NCI-H1694 treated with DMSO at 0.1 percent for 48 hours (cell line): ENCODE data around the gene UNC13D.
A peak's percentile ranks its signal among the peaks of the same experiment; 100 is the strongest.
"Not testable (repeated sequence)": the region's sequence is repeated elsewhere in the genome, so short reads cannot be mapped to it uniquely, and the experiment has no call there.

ENCODE experiments used
- DNase-seq: peaks from one replicate; lab custom pipeline; 2025; lab: John Stamatoyannopoulos, UW

Gene UNC13D

DNA sequence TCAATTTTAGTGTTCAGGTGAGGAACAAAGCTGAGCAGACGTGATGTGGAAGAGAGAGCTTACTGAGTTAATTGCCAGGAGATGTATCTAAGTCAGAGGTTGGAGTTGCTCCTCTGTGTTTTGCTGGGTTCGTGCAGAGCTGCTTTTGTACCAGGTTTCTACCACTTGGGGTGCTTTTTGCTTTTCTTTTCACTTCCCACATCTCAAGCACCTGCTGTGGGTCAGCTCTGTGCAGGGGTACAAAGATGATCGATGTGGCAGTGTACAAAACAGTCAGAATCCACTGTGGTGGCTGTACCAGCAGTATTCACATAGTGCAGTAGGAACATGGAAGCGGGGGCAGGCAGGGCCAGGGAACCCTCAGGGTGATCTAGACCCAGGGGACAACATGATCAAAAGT is 44.8 kb downstream of the UNC13D start:
- no peak for DNase-seq

DNA sequence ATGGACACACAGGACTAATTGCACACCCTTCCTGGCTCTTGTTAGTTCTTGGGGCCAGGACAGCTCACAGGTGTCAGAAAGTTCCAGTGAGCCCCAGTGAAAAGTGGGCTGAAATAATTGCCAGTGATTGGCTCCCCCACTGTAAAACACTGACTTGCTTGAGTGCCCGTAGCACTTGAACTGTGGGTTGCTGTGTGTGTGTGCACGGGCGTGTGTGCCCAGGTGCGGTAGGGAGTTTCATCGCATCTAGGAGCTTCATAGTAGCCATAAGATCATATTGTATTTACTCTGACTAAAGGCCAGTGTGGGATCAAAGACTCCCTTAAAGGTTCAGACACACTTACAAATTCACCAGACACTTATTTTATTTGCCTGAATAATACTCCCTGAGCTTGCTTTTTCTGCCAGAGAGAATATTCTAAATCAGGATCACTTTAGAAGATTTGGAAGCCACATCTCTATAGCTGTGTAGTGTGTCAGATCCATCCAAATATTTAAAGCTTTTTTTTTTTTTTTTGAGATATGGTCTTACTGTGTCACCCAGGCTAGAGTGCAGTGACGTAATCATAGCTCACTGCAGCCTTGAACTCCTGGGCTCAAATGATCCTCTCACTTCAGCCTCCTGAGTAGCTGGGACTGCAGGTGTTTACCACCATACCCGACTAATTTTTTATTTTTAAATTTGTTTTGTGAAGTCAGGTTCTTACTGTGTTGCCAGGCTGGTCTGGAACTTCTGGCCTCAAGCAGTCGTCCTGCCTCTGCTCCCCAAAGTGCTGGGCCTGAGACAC is 48.2 kb downstream of the UNC13D start:
- DNase-seq: no peak

DNA sequence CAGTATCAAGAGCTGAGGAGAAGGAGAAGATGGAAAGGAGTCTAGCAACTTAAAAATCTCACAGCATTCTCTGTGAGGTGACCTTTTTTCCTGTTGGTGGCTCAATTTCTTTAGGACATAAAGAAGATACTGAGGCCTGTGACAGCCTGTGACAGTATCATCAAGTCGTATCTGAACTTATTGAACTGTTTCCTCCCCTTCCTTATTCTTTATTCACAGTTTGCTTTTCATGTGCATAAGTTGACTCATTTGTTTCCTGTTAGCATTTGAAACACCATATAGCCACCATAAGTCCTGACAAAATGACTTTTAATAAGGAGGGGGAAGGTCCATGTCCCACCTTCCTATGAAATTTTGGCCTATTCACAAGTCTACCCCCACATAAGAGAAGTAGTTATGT is 50.7 kb downstream of the UNC13D start:
- no peak for DNase-seq

DNA sequence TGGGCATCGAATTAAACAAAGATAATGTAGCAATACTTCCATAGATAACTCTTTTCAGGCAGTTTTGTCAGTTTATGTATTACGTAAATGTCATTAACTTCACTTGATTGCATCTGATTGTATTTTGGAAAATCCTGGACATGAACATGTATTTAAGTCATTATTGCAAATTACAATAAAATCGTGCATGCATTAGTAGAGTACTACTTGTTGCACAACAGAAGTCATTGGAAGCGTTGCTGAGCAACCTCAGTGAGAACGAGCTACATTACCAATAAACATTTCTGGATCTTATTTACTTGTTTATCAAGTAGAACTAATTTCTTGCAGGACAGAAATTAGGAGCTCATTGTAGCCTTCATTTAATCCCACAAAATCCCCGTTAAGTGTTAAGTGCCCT is 53.0 kb downstream of the UNC13D start:
- no peak for DNase-seq

DNA sequence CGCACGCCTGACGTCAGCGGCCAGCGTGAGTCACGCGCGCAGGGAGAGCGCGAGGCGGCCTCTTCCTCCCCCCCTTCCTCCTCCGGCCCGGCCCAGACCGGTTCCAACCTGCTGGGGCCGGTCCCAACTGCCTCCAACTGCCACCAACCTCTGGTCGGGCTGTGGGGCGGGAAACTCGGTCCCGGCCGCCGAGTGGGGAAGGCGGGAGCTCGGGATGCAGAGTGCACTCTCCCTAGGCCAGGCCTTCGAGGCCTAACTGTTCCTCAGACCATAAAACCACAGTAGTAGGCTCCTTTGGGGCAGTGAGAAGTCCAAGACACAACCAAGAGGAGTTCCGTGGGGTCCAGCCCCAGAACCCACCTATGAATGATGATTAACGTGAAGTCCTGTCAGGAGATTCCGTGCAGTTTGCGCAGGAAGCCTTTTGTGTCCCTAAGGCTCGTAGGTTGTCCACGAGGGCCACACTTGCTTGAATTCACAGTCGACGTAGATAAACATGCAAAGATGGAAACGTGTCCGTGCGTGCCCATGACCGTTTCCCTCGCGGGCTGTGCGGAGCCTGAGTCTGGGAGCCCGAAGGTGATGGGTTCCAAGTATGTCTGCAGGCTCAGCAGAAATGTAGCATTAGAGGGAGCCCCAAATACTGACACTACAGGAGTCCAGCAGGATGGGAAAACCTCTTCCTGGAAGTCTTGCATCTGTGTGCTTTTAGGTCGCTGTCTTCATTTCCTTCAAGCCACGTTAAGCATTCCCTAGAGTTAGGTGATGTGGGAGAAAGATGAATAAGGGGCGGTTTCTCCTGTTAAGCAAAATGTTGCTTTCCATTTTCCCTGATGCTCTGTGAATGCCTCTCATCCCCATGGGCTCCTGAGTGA is 59.0 kb downstream of the UNC13D start:
- DNase-seq: peak; percentile 23

DNA sequence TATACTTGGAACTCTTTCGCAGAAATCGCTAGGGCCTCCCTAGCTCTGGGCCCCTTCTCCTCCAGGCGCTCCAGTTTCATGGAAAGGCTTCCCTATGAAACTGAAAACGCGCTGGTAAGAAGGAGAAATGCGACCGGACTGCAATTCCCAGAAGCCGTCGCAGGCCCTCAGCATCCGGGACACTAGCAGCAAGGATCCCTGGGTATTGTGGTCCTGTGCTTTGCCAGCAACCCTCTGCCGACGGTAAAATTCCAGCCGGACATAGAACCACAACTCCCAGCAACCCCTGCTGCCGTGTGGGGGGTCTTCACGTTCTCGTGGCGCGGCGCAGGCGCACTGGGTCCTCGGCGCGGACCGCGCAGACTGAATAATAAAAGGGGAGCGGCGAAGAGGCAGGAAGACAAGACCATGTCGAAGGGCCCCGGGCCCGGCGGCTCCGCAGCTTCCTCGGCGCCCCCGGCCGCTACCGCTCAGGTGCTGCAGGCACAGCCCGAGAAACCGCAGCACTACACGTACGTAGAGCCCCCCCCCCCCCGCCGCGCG is 59.7 kb downstream of the UNC13D start, which contains the start of gene UNK:
TSS of gene UNK (plus strand) at position 334 of the 543 bp plus-strand sequence. CDS start at position 409, 75 bp downstream.
- DNase-seq: peak; percentile 98

DNA sequence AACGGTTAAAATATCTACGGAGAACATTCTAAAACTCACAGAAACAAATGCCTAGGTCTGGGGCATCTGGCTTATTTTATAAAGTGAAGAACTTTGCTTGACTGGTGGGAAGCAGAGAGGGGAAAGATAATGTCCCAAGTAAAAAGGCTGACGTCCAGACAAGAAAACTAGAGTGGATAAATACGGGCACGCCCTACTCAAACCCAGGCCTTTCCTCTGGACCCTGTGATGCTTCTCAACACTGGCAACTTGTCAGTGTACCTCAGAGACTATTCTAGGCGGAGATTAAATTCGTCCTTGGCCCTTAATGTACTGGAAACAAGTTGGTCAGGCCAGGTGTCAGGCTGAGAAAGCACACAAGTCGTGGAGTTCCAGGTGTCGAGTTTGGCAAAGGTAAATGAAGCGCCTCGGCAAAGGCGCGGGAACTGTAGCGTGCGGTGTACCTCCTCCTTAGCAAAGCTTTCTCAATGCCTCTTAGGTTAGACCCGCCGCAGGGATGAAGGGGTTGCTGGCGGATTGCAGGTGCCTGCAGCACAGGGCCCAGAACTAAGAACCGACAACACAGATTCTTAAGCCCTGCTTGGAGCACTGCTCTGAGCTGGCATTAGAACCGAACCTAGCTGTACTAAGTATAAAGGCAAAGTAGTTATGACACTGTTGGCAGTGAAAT is 60.3 kb downstream of the UNC13D start:
- no peak for DNase-seq

DNA sequence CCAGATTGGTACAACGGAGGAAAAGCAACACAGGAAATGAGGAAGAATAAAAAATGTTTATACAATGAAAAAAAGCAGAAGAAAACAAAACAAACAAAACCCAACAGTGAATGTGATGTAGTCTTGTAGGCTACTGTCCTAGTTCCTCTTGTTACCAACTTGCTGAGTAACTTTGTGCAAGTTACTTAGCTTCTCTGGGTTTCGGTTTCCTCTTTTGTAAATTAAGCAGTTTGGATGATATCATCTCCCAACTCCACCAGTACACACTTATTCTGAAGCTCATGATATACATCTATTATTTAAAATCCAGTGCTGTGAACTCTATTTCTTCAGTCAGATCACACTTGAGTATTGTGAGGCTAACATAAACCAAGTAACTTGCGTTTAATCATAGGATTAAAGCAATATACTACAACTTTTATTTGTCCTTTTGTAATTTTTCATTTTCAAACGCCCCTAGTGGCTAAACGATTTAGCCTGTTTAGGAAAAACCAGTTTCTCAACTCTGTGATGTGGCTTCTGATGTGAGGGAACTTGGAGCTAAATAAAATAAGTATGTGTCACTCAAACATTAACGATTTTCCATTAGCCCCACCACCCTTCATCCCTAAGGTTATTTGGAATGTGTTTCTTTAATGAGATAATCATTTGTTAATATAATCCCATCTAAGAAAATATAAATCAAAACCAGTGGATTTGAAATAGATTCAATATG is 61.0 kb downstream of the UNC13D start:
- DNase-seq: peak; percentile 53

DNA sequence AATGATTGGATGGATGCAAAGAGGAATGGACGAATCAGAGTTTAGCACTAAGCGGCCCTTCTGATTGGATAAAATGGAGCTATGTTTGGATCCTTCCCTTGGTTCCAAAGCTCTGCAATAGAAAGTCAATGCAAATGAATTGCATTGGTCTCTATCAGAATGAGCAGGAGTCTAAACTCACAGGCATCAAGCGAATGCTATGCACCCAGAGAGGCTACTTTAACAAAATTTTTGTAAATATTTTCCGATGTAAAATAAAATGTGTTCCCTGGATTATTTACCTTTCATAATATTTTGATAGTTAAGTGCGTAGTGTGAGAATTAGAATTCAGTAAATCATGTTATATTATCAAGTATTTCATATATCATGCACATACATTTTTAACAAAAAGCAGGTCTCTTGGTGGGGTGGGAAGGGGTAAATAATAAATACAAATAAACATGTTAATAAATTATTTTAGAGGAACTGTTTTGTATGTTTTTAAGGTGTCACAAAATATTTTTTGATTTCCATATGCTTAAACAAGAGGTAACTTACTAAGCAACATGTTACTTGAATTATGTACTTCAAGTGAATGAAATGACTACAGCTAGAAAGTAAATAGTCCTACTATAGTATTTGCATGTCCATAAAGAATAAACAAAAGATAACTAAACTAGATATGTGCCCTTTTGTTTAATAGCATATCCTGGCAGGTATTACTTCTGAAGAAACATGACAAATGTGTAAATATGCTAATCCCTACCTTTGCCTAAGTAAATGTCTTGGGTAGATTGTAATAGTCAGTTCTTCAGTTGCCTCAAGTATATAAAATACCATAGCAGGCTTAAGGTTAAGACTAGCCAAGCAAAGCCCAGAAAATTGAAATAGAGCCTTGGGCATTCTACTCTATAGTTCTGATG is 64.0 kb downstream of the UNC13D start:
- DNase-seq: no peak

DNA sequence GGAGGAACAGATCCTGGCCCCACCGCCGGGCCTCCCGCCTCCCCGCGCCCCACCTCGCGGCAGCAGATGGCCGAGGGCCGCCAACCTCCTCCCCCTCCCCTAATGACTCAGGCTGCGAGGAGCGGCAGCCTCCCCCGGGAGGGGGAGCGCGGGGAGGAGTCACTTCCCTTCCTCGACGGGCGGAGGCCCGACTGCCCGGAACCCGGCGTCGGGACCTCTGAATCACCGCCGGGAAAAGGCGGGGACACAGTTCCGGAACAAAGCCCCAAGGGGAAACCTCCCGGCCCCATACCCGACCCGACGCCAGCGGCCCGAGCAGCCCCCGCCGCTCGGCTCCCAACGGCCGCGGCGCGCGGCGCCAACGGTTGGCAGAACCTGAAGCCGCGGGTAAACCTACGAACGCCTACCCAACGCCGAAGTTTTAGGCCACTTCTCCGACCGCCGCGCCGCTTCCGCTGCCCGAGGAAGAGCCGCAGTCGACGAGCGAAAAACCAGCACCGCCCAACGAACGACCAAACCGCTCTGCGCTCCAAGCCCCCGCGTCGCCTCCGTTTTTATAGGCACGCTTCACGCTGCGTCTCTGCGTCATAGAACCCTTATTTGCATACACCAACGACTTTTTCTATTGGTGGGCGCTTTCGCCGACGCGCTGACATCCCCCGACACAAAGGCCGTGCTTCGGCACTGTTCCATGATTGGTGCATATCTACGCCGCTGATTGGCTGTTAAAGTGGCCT is 64.8 kb downstream of the UNC13D start:
- peak; percentile 100 for DNase-seq

DNA sequence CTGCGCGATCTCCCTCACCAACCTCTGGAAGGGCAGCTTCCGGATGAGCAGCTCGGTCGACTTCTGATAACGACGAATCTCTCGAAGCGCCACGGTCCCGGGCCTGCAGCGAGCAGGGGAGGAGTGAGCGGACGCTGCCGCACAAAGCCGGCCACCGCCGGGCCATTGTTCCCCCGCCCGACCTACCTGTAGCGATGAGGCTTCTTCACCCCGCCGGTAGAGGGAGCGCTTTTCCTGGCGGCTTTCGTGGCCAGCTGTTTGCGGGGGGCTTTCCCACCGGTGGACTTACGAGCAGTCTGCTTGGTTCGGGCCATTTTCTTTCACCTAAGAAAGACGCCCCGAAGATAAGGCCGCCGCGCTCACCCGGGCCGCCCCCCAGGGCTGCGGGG is 65.3 kb downstream of the UNC13D start:
- DNase-seq: peak; percentile 59

DNA sequence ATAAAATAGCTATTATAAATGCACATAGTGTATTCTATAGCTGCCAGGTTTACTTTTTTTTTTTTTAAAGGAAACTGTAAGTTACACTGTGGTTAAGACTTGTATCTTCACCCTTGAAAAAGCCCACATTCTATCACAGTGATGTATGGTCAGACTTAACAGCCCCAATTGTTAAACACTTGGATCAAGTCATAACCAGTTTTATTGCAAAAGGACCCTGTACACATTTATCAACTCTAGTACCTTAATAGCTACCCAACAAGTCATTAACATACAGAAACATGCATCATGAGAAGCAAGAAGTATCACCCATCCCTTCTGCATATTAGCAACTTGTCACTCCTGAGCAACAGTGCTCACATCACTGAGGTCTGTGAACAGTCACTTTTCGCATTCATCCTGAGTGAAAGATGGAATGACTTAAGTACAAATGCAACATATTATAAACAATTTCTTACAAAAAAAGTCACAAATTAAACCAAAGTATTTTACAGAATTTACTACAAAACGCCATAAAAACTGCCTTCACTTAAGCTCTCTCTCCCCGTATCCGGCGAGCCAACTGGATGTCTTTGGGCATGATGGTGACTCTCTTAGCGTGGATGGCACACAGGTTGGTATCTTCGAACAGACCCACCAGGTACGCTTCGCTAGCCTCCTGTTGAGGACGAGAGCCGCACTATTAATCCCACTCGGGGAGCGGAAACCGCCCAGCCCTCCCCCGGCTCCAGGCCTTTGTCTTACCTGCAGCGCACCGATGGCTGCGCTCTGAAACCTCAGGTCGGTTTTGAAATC is 65.9 kb downstream of the UNC13D start:
- DNase-seq: not testable (repeated sequence)

DNA sequence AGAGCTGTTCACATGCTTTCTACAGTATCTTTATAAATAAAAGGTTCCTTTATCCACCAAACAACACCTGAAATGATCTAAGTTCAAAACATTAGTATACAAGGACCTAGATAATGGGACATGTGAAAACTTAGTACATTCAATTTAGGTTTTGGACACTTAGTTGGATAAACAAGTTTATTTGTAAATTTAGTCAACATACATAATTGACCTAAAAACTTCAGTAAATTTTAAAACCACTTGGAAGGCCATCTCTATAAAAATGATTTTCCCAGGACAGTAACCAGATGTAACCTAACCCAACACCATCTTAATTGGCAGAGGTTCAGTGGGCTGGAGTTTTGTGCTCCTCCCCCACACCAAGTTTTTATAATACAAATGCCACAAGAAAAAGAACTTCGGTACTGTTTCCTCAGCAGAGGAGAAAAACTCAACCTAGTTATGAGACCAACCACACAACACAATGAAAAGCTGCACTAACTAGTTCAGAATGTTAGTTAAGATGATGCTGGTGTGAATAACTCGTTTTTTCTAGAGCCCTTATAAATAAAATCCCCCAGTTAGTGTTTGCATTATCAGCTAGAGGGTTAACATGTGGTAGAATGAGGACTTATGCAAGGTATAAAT is 66.8 kb downstream of the UNC13D start:
- no peak for DNase-seq
